ENCODE results near the gene GRAMD1C.
"Not testable (repeated sequence)": the region's sequence is repeated elsewhere in the genome, so short reads cannot be mapped to it uniquely, and the experiment has no call there.

The GRAMD1C gene

GRCh38 chr3:113844622-113845222, 6.1 kb downstream of the GRAMD1C start:
- TF ChIP-seq CTCF (IDR thresholded peaks at IDR 0.05; ENCODE audit: low read depth, low read length) = peak; percentile 30; the same call in 1 of the 2 replicates
- no peak for DNase-seq

GRCh38 chr3:113847247-113847646, 8.7 kb downstream of the GRAMD1C start:
- no peak for DNase-seq
- H3K36me3 ChIP-seq = no peaks in the 10 kb centered on the region
- H3K4me3 ChIP-seq (ENCODE audit: low read depth, low read length) = no peak overlapping the region
- H3K27ac ChIP-seq = no peak overlapping the region
- no peaks in the 10 kb centered on the region for H3K27me3 ChIP-seq (ENCODE audit: insufficient read depth, low read depth, severe bottlenecking)
- no peak for TF ChIP-seq CTCF (IDR thresholded peaks at IDR 0.05; ENCODE audit: low read depth, low read length)
- no peaks in the 10 kb centered on the region for H3K9me3 ChIP-seq (ENCODE audit: severe bottlenecking)

More at GRCh38 chr3:113844622-113845222, 6.1 kb downstream of the GRAMD1C start:
- no peak overlapping the region for H3K27ac ChIP-seq
- H3K4me3 ChIP-seq (ENCODE audit: low read depth, low read length) = no peak overlapping the region
- no peaks in the 10 kb centered on the region for H3K9me3 ChIP-seq (ENCODE audit: severe bottlenecking)
- H3K27me3 ChIP-seq (ENCODE audit: insufficient read depth, low read depth, severe bottlenecking) = no peaks in the 10 kb centered on the region
- no peaks in the 10 kb centered on the region for H3K36me3 ChIP-seq

- no peak for TF ChIP-seq CTCF (IDR thresholded peaks at IDR 0.05; ENCODE audit: low read depth, low read length)
- Histone ChIP-seq H3K9me3 (ENCODE audit: severe bottlenecking) (no peaks in the 10 kb centered on the region), H3K27me3 (ENCODE audit: insufficient read depth, low read depth, severe bottlenecking) (no peaks in the 10 kb centered on the region), H3K27ac (no peak overlapping the region), H3K4me3 (ENCODE audit: low read depth, low read length) (no peak overlapping the region), H3K36me3 (no peaks in the 10 kb centered on the region)
- DNase-seq = no peak
Observed at GRCh38 chr3:113847664-113848461, 9.3 kb downstream of the GRAMD1C start.

DNA sequence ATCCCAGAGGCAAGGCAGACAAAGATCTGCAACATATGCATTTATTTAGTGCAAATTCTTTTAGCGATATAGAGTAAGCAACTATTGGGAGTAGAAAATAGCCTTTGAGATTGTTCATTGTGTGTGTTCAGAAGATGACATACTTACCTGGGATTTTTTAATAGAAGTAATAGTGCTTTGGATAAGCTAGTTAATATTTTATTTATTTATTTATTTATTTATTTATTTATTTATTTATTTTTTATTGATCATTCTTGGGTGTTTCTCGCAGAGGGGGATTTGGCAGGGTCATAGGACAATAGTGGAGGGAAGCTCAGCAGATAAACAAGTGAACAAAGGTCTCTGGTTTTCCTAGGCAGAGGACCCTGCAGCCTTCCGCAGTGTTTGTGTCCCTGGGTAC, 10.5 kb downstream of the GRAMD1C start:
- not testable (repeated sequence) for DNase-seq; H3K27ac ChIP-seq; H3K9me3 ChIP-seq (ENCODE audit: severe bottlenecking); H3K4me3 ChIP-seq (ENCODE audit: low read depth, low read length); H3K27me3 ChIP-seq (ENCODE audit: insufficient read depth, low read depth, severe bottlenecking); H3K36me3 ChIP-seq

DNA sequence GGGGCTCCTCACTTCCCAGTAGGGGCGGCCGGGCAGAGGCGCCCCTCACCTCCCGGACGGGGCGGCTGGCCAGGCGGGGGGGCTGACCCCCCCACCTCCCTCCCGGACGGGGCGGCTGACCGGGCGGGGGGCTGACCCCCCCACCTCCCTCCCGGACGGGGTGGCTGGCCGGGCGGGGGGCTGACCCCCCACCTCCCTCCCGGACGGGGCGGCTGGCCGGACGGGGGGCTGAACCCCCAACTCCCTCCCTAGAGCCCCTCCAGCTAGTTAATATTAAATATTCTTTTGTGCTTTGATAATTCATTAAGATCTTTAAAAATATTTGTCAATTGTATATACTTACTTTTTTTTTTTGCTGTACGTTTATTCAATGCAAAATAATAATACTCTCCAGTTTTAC, 11.3 kb downstream of the GRAMD1C start:
- not testable (repeated sequence) for H3K27ac ChIP-seq; H3K4me3 ChIP-seq (ENCODE audit: low read depth, low read length); H3K36me3 ChIP-seq; H3K9me3 ChIP-seq (ENCODE audit: severe bottlenecking); H3K27me3 ChIP-seq (ENCODE audit: insufficient read depth, low read depth, severe bottlenecking); DNase-seq

DNA sequence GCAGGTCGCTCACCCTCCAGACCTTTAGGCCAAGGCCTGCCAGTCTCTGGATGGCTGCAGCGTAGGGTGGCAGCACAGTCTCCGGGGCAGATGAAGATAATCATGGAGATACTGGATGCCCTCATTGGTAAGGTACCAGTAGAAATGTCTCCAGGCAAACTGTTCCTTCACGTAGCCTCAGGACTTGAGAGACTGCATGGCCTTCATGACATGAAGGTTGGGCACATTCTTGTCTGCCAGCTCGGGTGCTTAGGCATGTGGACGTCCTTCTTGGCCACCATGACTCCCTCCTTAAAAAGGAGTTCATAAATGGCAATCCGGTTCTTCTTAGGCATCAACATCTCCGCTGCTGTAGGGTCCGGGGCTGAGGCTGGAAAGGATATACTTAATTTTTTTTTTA, 11.8 kb downstream of the GRAMD1C start:
- H3K4me3 ChIP-seq (ENCODE audit: low read depth, low read length); H3K36me3 ChIP-seq; H3K9me3 ChIP-seq (ENCODE audit: severe bottlenecking); DNase-seq; H3K27ac ChIP-seq; H3K27me3 ChIP-seq (ENCODE audit: insufficient read depth, low read depth, severe bottlenecking): not testable (repeated sequence)

GRCh38 chr3:113852506-113852905, 13.9 kb downstream of the GRAMD1C start:
- TF ChIP-seq CTCF (IDR thresholded peaks at IDR 0.05; ENCODE audit: low read depth, low read length) = no peak
- Histone ChIP-seq H3K4me3 (ENCODE audit: low read depth, low read length) (no peak overlapping the region), H3K27ac (no peak overlapping the region), H3K27me3 (ENCODE audit: insufficient read depth, low read depth, severe bottlenecking) (no peaks in the 10 kb centered on the region), H3K9me3 (ENCODE audit: severe bottlenecking) (no peaks in the 10 kb centered on the region), H3K36me3 (no peaks in the 10 kb centered on the region)
- DNase-seq = no peak

Data from WERI-Rb-1 (cell line).